K562 (cell line): Measurements from ENCODE around the gene RESP18. TPM values are rescaled to one million over a fixed set of nuclear protein-coding genes. Genes with fewer than 3 reads are reported as not detected.

ENCODE experiments used
- CHCHD3 ChIP-seq: fragments of 250-450 bp; sonication (Bioruptor Pico); IDR thresholded peaks from 2 replicates; pipeline ENCODE4 v2.1.2; 2022; ENCODE audit warnings: mild to moderate bottlenecking
- CREB1 ChIP-seq, 2 experiments: sonication (generic) in 1 of 2; formaldehyde crosslinking in 1 of 2; IDR thresholded peaks; 2 replicates each; pipeline versions ENCODE4 v1.6.1 to v1.8.0; 2012 to 2022; ENCODE audit warnings: inconsistent platforms in 1 of 2, mild to moderate bottlenecking in 1 of 2, missing genetic modification reagents in 1 of 2, moderate library complexity in 1 of 2
- CSDE1 ChIP-seq, 2 experiments: fragments of 450-650 bp; IDR thresholded peaks; 2 replicates each; pipeline ENCODE4 v1.6.1; 2016; ENCODE audit warnings: mild to moderate bottlenecking in 1 of 2
- HDAC2 ChIP-seq: fragments of 450-650 bp; IDR thresholded peaks from 2 replicates; pipeline ENCODE4 v1.6.1; 2016; ENCODE audit warnings: mild to moderate bottlenecking
- KLF13 ChIP-seq: fragments of 450-650 bp; IDR thresholded peaks from 2 replicates; pipeline ENCODE4 v1.6.1; 2016; ENCODE audit warnings: missing genetic modification characterization, low read depth, mild to moderate bottlenecking, missing compliant biosample characterization, moderate library complexity, borderline replicate concordance
- NR3C1 ChIP-seq: sonication (generic); formaldehyde crosslinking; IDR thresholded peaks from 2 replicates; pipeline ENCODE4 v1.8.1; 2022; ENCODE audit warnings: missing genetic modification reagents
- RAD21 ChIP-seq, 2 experiments: fragments of 250-450 bp in 1 of 2; fragments of 450-650 bp in 1 of 2; sonication (Bioruptor Pico) in 1 of 2; formaldehyde crosslinking in 1 of 2; IDR thresholded peaks in 1 of 2; conservative IDR thresholded peaks in 1 of 2; 2 replicates each; pipeline versions ENCODE4 v1.4.0 to v1.8.0; 2020 to 2022; ENCODE audit warnings: mild to moderate bottlenecking in 2 of 2, moderate library complexity in 1 of 2
- RBM15 ChIP-seq: fragments of 200-400 bp; formaldehyde crosslinking; IDR thresholded peaks from 2 replicates; pipeline ENCODE4 v1.6.1; 2018; ENCODE audit warnings: mild to moderate bottlenecking, low read length, moderate library complexity; ENCODE audit not compliant: insufficient read depth
- SMAD3 ChIP-seq: fragments of 450-650 bp; formaldehyde crosslinking; conservative IDR thresholded peaks from 2 replicates; pipeline ENCODE4 v1.4.0; 2020; ENCODE audit warnings: mild to moderate bottlenecking
- SMARCB1 ChIP-seq: IDR thresholded peaks from 2 replicates; pipeline ENCODE4 v1.6.1; 2011; ENCODE audit warnings: improper control_type of control experiment, low read depth; ENCODE audit not compliant: insufficient read length
- SMC3 ChIP-seq: conservative IDR thresholded peaks from 2 replicates; pipeline ENCODE4 v1.6.1; 2011; ENCODE audit warnings: low read depth, low read length, improper control_type of control experiment; ENCODE audit not compliant: insufficient read depth
- ZNF134 ChIP-seq: fragments of 250-450 bp; sonication (Bioruptor Pico); conservative IDR thresholded peaks from 2 replicates; pipeline ENCODE4 v1.4.0; 2020
- ZNF217 ChIP-seq: sonication (generic); formaldehyde crosslinking; IDR thresholded peaks from 2 replicates; pipeline ENCODE4 v1.8.0; 2022; ENCODE audit warnings: mild to moderate bottlenecking, missing genetic modification reagents
- ZNF436 ChIP-seq: fragments of 250-450, 450-650 bp; sonication (Bioruptor Pico); formaldehyde crosslinking; IDR thresholded peaks from 2 replicates; pipeline ENCODE4 v1.7.0; 2020; ENCODE audit warnings: mild to moderate bottlenecking
- ZNF76 ChIP-seq: fragments of 250-450 bp; sonication (Bioruptor Pico); IDR thresholded peaks from 2 replicates; pipeline ENCODE4 v1.4.0; 2020; ENCODE audit warnings: mild to moderate bottlenecking, moderate library complexity, borderline replicate concordance
- polyA plus RNA-seq, 8 experiments: library from polyadenylated mRNA; depleted of rRNA in 4 of 8; stranded (reverse) in 5 of 8; unstranded in 3 of 8; fragments of >200 nt; fragmentation: Nextera tagmentation in 2 of 8; fragmentation: Illumina TruSeq in 1 of 8; extraction: Ambion mirVana in 2 of 8; extraction: Trizol in 1 of 8; gene quantifications; 2 replicates each; pipeline versions ENCODE4 v1.2.1 to v1.2.3, GENCODE V29; 2011 to 2014; ENCODE audit warnings: inconsistent platforms in 1 of 8, missing spikeins in 1 of 8
- total RNA-seq, 7 experiments: library from RNA; depleted of rRNA in 6 of 7; stranded (reverse); fragments of >200 nt in 6 of 7; fragmentation: Illumina TruSeq in 2 of 7; extraction: Trizol in 2 of 7; gene quantifications; 2 replicates each; pipeline versions ENCODE4 v1.2.1 to v1.2.3, GENCODE V29; 2011 to 2021; ENCODE audit warnings: low replicate concordance in 1 of 7
- TF ChIP-seq, protein P1 (sequence below), 3 experiments: IDR thresholded peaks in 2 of 3; conservative IDR thresholded peaks in 1 of 3; 2 replicates each; pipeline ENCODE4 v1.5.1; 2011 to 2012; ENCODE audit warnings: low read length in 3 of 3, mild to moderate bottlenecking in 3 of 3, control low read depth in 2 of 3, improper control_type of control experiment in 1 of 3, inconsistent platforms in 1 of 3, low read depth in 1 of 3, mixed read lengths in 1 of 3, moderate library complexity in 1 of 3; ENCODE audit not compliant: insufficient read depth in 2 of 3
- TF ChIP-seq, protein P2 (sequence below), 3 experiments: fragments of 200-800 bp in 1 of 3; fragments of 250-450 bp in 1 of 3; fragments of 450-650 bp in 1 of 3; sonication (Bioruptor Pico) in 1 of 3; sonication (Bioruptor generic) in 1 of 3; formaldehyde crosslinking in 1 of 3; IDR thresholded peaks; 2 replicates each; pipeline versions ENCODE4 v1.6.1 to v1.8.0; 2016 to 2022; ENCODE audit warnings: mild to moderate bottlenecking in 2 of 3, missing genetic modification characterization in 2 of 3, missing compliant biosample characterization in 1 of 3, moderate library complexity in 1 of 3
- TF ChIP-seq, protein P3 (sequence below): fragments of 450-650 bp; formaldehyde crosslinking; IDR thresholded peaks from 2 replicates; pipeline ENCODE4 v1.4.0; 2022; ENCODE audit warnings: missing genetic modification characterization

RESP18 gene
- total and polyA plus RNA-seq, 9 of the 15 experiments (the other 6 are each of a cell fraction or from before 2014, with no cell fraction given), result not detected

DNA sequence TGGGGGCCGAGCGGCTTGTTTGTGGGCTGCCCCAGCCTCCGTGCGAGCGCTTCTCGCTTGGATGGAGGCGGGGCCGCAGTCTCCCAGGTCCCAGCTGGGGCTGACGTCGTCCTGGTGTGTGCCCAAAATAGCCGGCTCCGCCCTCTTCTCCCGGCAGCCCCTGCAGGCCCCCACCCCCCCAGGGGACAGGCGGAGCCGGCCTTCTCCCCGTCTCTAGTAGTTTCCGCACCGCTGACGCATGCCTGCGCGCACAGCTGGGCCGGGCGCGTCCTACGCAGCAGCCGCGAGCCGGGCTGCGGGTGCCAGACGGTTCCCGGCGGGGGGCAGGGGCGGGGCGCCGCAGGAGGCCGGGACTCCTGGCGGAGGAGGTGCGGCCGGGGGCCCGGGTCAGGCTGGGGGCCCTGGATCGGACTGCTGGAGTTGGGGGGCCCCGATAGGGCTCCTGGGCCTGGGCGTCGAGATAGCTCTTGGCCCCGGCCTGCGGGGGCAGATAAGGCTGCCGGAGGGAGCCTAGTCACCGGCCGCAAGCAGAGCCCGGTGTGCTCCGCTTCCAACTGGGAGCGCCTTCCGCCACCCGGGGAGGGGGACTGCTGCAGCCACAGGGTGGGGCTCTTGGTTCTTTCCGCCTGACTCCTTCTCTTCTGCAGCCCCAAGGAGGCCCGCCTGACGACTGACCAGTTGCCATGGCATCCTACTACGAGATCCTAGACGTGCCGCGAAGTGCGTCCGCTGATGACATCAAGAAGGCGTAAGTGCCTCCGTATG, 53.2 kb downstream of the RESP18 start, which contains the start of gene DNAJB2 (continued):
- TF ChIP-seq, protein P1, sequence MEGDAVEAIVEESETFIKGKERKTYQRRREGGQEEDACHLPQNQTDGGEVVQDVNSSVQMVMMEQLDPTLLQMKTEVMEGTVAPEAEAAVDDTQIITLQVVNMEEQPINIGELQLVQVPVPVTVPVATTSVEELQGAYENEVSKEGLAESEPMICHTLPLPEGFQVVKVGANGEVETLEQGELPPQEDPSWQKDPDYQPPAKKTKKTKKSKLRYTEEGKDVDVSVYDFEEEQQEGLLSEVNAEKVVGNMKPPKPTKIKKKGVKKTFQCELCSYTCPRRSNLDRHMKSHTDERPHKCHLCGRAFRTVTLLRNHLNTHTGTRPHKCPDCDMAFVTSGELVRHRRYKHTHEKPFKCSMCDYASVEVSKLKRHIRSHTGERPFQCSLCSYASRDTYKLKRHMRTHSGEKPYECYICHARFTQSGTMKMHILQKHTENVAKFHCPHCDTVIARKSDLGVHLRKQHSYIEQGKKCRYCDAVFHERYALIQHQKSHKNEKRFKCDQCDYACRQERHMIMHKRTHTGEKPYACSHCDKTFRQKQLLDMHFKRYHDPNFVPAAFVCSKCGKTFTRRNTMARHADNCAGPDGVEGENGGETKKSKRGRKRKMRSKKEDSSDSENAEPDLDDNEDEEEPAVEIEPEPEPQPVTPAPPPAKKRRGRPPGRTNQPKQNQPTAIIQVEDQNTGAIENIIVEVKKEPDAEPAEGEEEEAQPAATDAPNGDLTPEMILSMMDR (IDR thresholded peaks at IDR 0.05 in 2 of 3, conservative IDR thresholded peaks at IDR 0.05 in 1 of 3; ENCODE audit: insufficient read depth in 2 of 3, low read depth in 1 of 3, low read length in 3 of 3), result peak; percentile 55 to 83 (median 78)
- TF ChIP-seq CHCHD3 (CRISPR knock-in tag) (no peak), NR3C1 (no peak), CSDE1 (IDR thresholded peaks at IDR 0.05) (peak in 1 of 2 experiments; percentile 81; a peak in 1 of 4 replicates), CREB1 (IDR thresholded peaks at IDR 0.05) (peak; percentile 96), CREB1 (CRISPR knock-in tag; IDR thresholded peaks at IDR 0.05) (peak; percentile 91), RAD21 (CRISPR knock-in tag; conservative IDR thresholded peaks at IDR 0.05 in 1 of 2, IDR thresholded peaks at IDR 0.05 in 1 of 2) (peak; percentile 72 to 74), ZNF76 (CRISPR knock-in tag) (peak; percentile 79; the same call in 1 of the 2 replicates), RBM15 (no peak), ZNF217 (CRISPR knock-in tag) (no peak), ZNF134 (CRISPR knock-in tag) (peak; percentile 45; the same call in 1 of the 2 replicates), SMARCB1 (no peak), KLF13 (tag) (peak; percentile 71; the same call in 1 of the 2 replicates), SMAD3 (CRISPR knock-in tag) (peak; percentile 88), ZNF436 (no peak), HDAC2 (no peak; the same call in 1 of the 2 replicates), SMC3 (peak; percentile 30)
- TF ChIP-seq, protein P2, sequence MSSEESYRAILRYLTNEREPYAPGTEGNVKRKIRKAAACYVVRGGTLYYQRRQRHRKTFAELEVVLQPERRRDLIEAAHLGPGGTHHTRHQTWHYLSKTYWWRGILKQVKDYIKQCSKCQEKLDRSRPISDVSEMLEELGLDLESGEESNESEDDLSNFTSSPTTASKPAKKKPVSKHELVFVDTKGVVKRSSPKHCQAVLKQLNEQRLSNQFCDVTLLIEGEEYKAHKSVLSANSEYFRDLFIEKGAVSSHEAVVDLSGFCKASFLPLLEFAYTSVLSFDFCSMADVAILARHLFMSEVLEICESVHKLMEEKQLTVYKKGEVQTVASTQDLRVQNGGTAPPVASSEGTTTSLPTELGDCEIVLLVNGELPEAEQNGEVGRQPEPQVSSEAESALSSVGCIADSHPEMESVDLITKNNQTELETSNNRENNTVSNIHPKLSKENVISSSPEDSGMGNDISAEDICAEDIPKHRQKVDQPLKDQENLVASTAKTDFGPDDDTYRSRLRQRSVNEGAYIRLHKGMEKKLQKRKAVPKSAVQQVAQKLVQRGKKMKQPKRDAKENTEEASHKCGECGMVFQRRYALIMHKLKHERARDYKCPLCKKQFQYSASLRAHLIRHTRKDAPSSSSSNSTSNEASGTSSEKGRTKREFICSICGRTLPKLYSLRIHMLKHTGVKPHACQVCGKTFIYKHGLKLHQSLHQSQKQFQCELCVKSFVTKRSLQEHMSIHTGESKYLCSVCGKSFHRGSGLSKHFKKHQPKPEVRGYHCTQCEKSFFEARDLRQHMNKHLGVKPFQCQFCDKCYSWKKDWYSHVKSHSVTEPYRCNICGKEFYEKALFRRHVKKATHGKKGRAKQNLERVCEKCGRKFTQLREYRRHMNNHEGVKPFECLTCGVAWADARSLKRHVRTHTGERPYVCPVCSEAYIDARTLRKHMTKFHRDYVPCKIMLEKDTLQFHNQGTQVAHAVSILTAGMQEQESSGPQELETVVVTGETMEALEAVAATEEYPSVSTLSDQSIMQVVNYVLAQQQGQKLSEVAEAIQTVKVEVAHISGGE (CRISPR knock-in tag; IDR thresholded peaks at IDR 0.05), result peak in 1 of 3 experiments; percentile 88; a peak in 2 of 6 replicates
- TF ChIP-seq, protein P3, sequence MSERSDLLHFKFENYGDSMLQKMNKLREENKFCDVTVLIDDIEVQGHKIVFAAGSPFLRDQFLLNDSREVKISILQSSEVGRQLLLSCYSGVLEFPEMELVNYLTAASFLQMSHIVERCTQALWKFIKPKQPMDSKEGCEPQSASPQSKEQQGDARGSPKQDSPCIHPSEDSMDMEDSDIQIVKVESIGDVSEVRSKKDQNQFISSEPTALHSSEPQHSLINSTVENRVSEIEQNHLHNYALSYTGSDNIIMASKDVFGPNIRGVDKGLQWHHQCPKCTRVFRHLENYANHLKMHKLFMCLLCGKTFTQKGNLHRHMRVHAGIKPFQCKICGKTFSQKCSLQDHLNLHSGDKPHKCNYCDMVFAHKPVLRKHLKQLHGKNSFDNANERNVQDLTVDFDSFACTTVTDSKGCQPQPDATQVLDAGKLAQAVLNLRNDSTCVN (CRISPR knock-in tag), result no peak
